GM19452 (cell line): ENCODE measurements around the gene CYB5R4.

Experiments
- ATAC-seq: cut with Tn5 transposase; IDR thresholded peaks from one replicate; pipeline ENCODE4 v1.9.1; 2021; ENCODE audit not compliant: unreplicated experiment

The CYB5R4 gene

GRCh38 chr6:83859410-83860358 is at the start of gene CYB5R4:
TSS of gene CYB5R4 (plus strand) at chr6:83859689. CDS start at chr6:83859783, 94 bp downstream.
- ATAC-seq = peak; percentile 99

GRCh38 chr6:83812595-83812994 is 46.9 kb upstream of the CYB5R4 start:
- no peak for ATAC-seq

DNA sequence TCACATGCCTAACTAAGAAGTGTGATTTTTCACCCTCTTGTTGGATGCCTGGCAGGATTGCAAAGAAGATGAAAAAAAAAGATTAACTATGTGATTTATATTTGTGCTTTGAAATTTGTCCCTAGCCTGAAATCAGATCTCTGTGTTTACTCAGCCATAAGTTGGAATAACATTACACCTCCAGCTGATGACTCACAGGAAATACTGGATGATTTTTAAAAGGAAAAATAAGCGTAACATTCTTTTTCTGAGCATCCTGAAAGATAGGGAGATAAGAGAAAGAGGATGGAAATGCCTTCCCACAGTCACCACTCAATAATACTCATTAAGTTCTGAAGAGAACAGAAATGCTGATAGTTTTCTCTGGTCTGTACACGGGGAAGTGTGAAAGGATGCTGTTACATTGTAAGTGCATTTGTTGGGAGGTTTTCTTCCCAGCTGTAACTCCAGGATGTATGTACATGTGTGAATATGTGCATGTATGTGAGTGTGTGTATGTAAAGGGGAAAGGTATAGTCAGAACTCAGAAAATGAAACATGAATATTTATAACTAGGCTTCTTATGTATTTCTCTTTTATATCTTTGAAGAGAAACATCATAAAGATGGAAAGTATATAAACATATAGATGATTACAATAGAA is 43.7 kb upstream of the CYB5R4 start:
- no peak for ATAC-seq

GRCh38 chr6:83822629-83823169 is 36.8 kb upstream of the CYB5R4 start:
- ATAC-seq = no peak

GRCh38 chr6:83824388-83824801 is 35.1 kb upstream of the CYB5R4 start:
- no peak for ATAC-seq

DNA sequence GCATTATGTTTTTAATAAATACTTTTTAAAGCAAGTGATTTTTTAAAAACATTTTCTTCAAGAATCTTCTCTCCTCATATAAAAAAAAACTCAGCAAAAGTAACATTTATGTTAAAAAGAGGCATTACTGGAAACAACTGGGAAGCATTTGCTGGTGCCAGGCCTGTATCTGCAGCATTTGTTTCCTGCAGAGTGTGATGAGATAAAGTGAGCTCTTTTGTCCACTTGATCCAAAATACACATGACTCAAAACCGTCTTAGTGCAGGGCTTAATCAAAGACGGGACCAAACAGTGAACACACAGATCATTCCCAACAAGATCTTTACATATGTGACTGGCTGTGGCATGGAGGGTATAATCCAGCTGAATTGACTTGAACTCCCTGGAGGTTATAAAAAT is 34.7 kb upstream of the CYB5R4 start:
- ATAC-seq = no peak

- ATAC-seq = no peak
These were observed 32.4 kb upstream of the CYB5R4 start for GRCh38 chr6:83827050-83827449.

DNA sequence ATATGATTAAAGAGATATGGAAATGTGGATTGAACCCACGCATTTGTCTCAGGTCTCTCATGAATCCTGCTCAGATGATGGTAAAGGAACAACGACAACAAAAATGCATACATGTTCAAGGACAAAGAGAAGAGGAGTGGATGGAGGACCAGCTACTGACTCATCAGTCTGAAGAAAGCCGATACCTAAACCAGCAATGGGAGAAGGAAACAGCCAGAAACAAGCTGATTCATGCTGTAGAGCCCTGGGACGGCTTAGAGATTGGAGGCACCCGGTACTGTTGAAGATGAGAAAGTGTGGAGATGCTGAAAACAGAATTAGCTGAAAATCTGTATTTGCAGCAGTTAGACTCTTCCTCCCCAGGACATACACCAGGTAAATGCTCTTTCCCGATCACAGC is 20.8 kb upstream of the CYB5R4 start:
- no peak for ATAC-seq

DNA sequence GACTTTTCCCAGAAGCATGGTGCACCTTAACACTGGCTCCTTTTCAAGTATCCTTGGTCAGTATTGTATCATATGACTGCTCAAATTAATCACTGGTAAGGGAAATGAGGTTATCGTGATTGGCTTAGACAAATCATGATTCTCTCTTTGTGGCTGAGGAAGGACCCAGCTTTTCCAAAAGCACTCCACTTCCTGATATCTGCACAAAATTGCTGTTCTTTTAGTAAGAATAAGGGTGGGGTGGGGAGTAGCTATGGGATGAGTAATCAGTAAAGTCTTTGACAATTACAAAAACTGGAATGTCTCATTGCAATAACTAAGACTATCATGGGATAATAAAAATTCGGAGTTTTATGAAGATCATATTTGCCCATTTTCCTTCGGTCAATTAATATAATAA is 15.3 kb upstream of the CYB5R4 start:
- ATAC-seq = no peak

DNA sequence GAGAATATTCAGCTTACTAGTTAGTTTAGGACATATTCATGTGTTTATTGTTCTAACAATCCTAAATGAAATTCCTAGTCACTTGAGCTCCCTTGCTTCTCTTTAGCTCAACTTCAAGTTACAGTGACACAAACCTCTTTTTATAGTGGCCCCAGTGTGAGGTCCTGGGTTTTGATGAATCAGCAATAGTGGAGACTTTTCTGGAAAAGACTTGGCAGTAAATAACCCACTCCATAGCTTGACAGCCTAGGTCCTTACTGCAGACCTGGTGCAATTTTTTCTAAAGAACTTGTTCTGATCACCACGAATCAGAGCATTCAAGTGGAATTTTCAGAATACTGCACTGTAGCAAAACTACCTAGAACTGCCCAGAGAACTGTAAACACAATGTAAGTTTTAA is 13.2 kb upstream of the CYB5R4 start:
- no peak for ATAC-seq

- peak; percentile 93 for ATAC-seq
These were observed 12.3 kb upstream of the CYB5R4 start for GRCh38 chr6:83847179-83847578.

GRCh38 chr6:83849127-83849526 is 10.4 kb upstream of the CYB5R4 start:
- ATAC-seq = no peak

GRCh38 chr6:83849610-83850009 is 9.9 kb upstream of the CYB5R4 start:
- ATAC-seq = no peak

GRCh38 chr6:83852528-83853177 is 6.8 kb upstream of the CYB5R4 start:
- ATAC-seq = no peak

GRCh38 chr6:83853178-83854000 is 6.1 kb upstream of the CYB5R4 start, which contains the start of gene RIPPLY2:
TSS of gene RIPPLY2 (plus strand) at chr6:83853360. CDS start at chr6:83853417, 57 bp downstream.
- ATAC-seq = no peak

DNA sequence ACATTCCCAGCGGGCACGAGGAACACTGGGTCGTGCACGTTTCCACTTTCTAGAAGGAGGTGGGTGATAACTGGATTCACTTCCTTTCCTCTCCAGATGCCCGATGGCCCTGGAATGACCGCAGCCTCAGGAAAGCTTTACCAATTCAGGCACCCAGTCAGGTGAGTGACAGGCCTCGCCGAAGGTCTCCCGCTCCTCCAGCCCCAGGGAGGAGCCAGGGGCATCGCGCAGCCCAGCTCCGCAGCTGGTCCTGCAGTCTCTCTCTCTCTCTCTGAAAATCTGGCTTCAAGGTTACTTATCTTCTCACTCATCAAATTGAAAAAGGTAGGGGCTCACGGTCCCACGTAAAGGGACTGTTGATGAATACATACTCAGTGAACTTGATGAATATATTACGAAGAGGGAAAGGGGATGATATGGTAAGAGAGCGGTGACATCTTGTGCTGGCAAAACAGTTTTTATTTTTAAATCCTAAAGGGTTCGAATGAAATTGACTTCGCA is 5.4 kb upstream of the CYB5R4 start:
- ATAC-seq = no peak

DNA sequence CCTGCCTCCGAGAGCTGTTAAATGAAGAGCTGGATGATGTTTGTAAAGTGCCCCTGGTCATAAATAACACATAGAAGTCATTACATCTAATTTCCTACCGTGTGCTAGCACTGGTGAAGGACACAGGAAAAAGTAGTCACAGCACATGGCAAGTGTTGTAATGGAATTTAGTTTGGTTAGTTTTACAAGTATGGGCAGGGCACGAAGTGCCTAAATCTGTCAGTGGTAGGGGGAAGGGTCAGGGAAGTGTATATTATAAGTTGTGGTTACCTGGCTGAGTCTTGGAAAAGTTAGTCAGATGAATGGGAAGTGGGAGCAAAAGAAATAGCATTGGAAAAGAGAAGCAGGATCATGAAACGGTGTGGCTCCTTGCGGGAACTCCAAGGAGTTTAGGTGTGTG is 4.7 kb upstream of the CYB5R4 start:
- no peak for ATAC-seq

GRCh38 chr6:83860359-83860755 is 868 bp downstream of the CYB5R4 start:
- no peak for ATAC-seq

- no peak for ATAC-seq
These were observed 1.4 kb downstream of the CYB5R4 start for GRCh38 chr6:83860782-83861495.
